ENCODE results near the gene SF3A1. TPM values are rescaled to one million over a fixed set of nuclear protein-coding genes. Genes with fewer than 3 reads are reported as not detected.
"Not testable (repeated sequence)": the region's sequence is repeated elsewhere in the genome, so short reads cannot be mapped to it uniquely, and the experiment has no call there.

Gene SF3A1
- total RNA-seq, 2 donors from 2014 or later: 134 to 146 TPM

- ATAC-seq (no peak), DNase-seq (no peak)
- intact Hi-C loops (cut with DNase I, micrococcal nuclease): no loop called here
Observed at GRCh38 chr22:30362651-30363281, 6.1 kb upstream of the SF3A1 start.

GRCh38 chr22:30361916-30362650, 5.4 kb upstream of the SF3A1 start:
- intact Hi-C loops (cut with DNase I, micrococcal nuclease): no loop called here
- DNase-seq: no peak
- ATAC-seq: no peak

- intact Hi-C loops (cut with DNase I, micrococcal nuclease): loop anchor here in 1 of 2 donors (2.0 kb wide), 1 partner anchor 70 kb away; the partner anchor contains the start of gene CASTOR1
- no peak for ATAC-seq
Observed at GRCh38 chr22:30358541-30358940, 1.8 kb upstream of the SF3A1 start.

GRCh38 chr22:30357650-30358215, 1.0 kb upstream of the SF3A1 start:
- ATAC-seq: no peak
- no peak for DNase-seq
- intact Hi-C loops (cut with DNase I, micrococcal nuclease): loop anchor here in 1 of 2 donors (2.0 kb wide), 1 partner anchor 69 kb away; the partner anchor contains the start of gene CASTOR1

More at GRCh38 chr22:30358541-30358940, 1.8 kb upstream of the SF3A1 start:
- DNase-seq: no peak

- ATAC-seq (no peak), DNase-seq (no peak)
- intact Hi-C loops (cut with DNase I, micrococcal nuclease): no loop called here
Observed at GRCh38 chr22:30357236-30357570, 509 bp upstream of the SF3A1 start.

GRCh38 chr22:30354644-30355043, 2.0 kb downstream of the SF3A1 start:
- DNase-seq (no peak), ATAC-seq (no peak)
- intact Hi-C loops (cut with DNase I, micrococcal nuclease): no loop called here

GRCh38 chr22:30351226-30351625, 5.5 kb downstream of the SF3A1 start:
- DNase-seq: no peak
- intact Hi-C loops (cut with DNase I, micrococcal nuclease): no loop called here
- ATAC-seq: no peak

GRCh38 chr22:30348809-30349208, 7.9 kb downstream of the SF3A1 start:
- ATAC-seq: no peak
- DNase-seq: no peak
- intact Hi-C loops (cut with DNase I, micrococcal nuclease): no loop called here

- DNase-seq (no peak), ATAC-seq (no peak)
- intact Hi-C loops (cut with DNase I, micrococcal nuclease): no loop called here
Observed at GRCh38 chr22:30348404-30348803, 8.3 kb downstream of the SF3A1 start.

GRCh38 chr22:30347255-30347892, 9.3 kb downstream of the SF3A1 start:
- no peak for ATAC-seq
- no peak for DNase-seq
- intact Hi-C loops (cut with DNase I, micrococcal nuclease): no loop called here

GRCh38 chr22:30344447-30345200, 12.1 kb downstream of the SF3A1 start:
- intact Hi-C loops (cut with DNase I, micrococcal nuclease): no loop called here
- no peak for DNase-seq
- ATAC-seq: no peak

GRCh38 chr22:30340911-30341685, 15.6 kb downstream of the SF3A1 start:
- no peak for ATAC-seq
- intact Hi-C loops (cut with DNase I, micrococcal nuclease): no loop called here
- no peak for DNase-seq

- intact Hi-C loops (cut with DNase I, micrococcal nuclease): no loop called here
- DNase-seq (no peak), ATAC-seq (no peak)
Observed at GRCh38 chr22:30338802-30339201, 17.9 kb downstream of the SF3A1 start.

GRCh38 chr22:30338341-30338740, 18.4 kb downstream of the SF3A1 start:
- intact Hi-C loops (cut with DNase I, micrococcal nuclease); ATAC-seq; DNase-seq: not testable (repeated sequence)

- intact Hi-C loops (cut with DNase I, micrococcal nuclease): no loop called here
- no peak for DNase-seq
- no peak for ATAC-seq
Observed at GRCh38 chr22:30337461-30337778, 19.3 kb downstream of the SF3A1 start.

GRCh38 chr22:30336752-30337460, 19.8 kb downstream of the SF3A1 start:
- intact Hi-C loops (cut with DNase I, micrococcal nuclease): no loop called here
- DNase-seq: no peak
- no peak for ATAC-seq

GRCh38 chr22:30335236-30335635, 21.5 kb downstream of the SF3A1 start:
- ATAC-seq: no peak
- intact Hi-C loops (cut with DNase I, micrococcal nuclease): no loop called here

GRCh38 chr22:30334646-30335045, 22.0 kb downstream of the SF3A1 start:
- intact Hi-C loops (cut with DNase I, micrococcal nuclease): no loop called here
- ATAC-seq (no peak), DNase-seq (no peak)

More at GRCh38 chr22:30335236-30335635, 21.5 kb downstream of the SF3A1 start:
- DNase-seq: no peak

Measured in left colon (tissue), 2 donors.